ENCODE results near the gene ABCA7.

ABCA7 gene

GRCh38 chr19:1098177-1099051 lies 58.5 kb downstream of the ABCA7 start:
- no peak for TF ChIP-seq CTCF (IDR thresholded peaks at IDR 0.05)
- Mint-ChIP-seq H3K4me1 (peaks cover 68% of the 10 kb centered on the region), H3K27ac (peak overlapping the region; percentile 98), H3K27me3 (ENCODE audit: low read depth, poor library complexity) (peaks cover 3% of the 10 kb centered on the region), H3K9me3 (peaks cover 5% of the 10 kb centered on the region), H3K4me3 (peak overlapping the region; percentile 40), H3K36me3 (ENCODE audit: low read depth) (no peaks in the 10 kb centered on the region)
- DNase-seq = no peak

GRCh38 chr19:1101337-1101698 lies 61.4 kb downstream of the ABCA7 start:
- no peaks in the 10 kb centered on the region for H3K27me3 Mint-ChIP-seq (ENCODE audit: low read depth, poor library complexity)
- no peak for TF ChIP-seq CTCF (IDR thresholded peaks at IDR 0.05)
- peaks cover 52% of the 10 kb centered on the region for H3K4me1 Mint-ChIP-seq
- H3K27ac Mint-ChIP-seq = peak overlapping the region; percentile 95
- H3K36me3 Mint-ChIP-seq (ENCODE audit: low read depth) = no peaks in the 10 kb centered on the region
- peaks cover 5% of the 10 kb centered on the region for H3K9me3 Mint-ChIP-seq
- no peak overlapping the region for H3K4me3 Mint-ChIP-seq
- DNase-seq = no peak

- peaks cover 50% of the 10 kb centered on the region for H3K4me1 Mint-ChIP-seq
- H3K9me3 Mint-ChIP-seq = peaks cover 5% of the 10 kb centered on the region
- H3K27ac Mint-ChIP-seq = peak overlapping the region; percentile 95
- no peak overlapping the region for H3K4me3 Mint-ChIP-seq
- H3K36me3 Mint-ChIP-seq (ENCODE audit: low read depth) = no peaks in the 10 kb centered on the region
- no peak for DNase-seq
- no peaks in the 10 kb centered on the region for H3K27me3 Mint-ChIP-seq (ENCODE audit: low read depth, poor library complexity)
- no peak for TF ChIP-seq CTCF (IDR thresholded peaks at IDR 0.05)
Observed at GRCh38 chr19:1102407-1103131, 62.7 kb downstream of the ABCA7 start.

GRCh38 chr19:1103132-1103707 lies 63.3 kb downstream of the ABCA7 start:
- no peak for DNase-seq
- no peak for TF ChIP-seq CTCF (IDR thresholded peaks at IDR 0.05)
- Mint-ChIP-seq H3K4me1 (peaks cover 44% of the 10 kb centered on the region), H3K9me3 (peaks cover 5% of the 10 kb centered on the region), H3K36me3 (ENCODE audit: low read depth) (no peaks in the 10 kb centered on the region), H3K27ac (no peak overlapping the region), H3K4me3 (peak overlapping the region; percentile 30), H3K27me3 (ENCODE audit: low read depth, poor library complexity) (no peaks in the 10 kb centered on the region)

GRCh38 chr19:1103708-1104310 lies 63.9 kb downstream of the ABCA7 start, which contains the start of gene GPX4:
TSS of gene GPX4 (plus strand) at chr19:1103994. CDS start at chr19:1104044, 50 bp downstream.
- H3K36me3 Mint-ChIP-seq (ENCODE audit: low read depth) = no peaks in the 10 kb centered on the region
- peak; percentile 99 for DNase-seq
- no peak within 1 kb of the TSS for H3K27ac Mint-ChIP-seq
- H3K27me3 Mint-ChIP-seq (ENCODE audit: low read depth, poor library complexity) = no peaks in the 10 kb centered on the region
- no peak for TF ChIP-seq CTCF (IDR thresholded peaks at IDR 0.05)
- peak within 1 kb of the TSS; percentile 79 for H3K4me3 Mint-ChIP-seq
- peaks cover 2% of the 10 kb centered on the region for H3K9me3 Mint-ChIP-seq
- H3K4me1 Mint-ChIP-seq = peaks cover 38% of the 10 kb centered on the region
